ENCODE measurements around the gene NUDCD3. TPM values are rescaled to one million over a fixed set of nuclear protein-coding genes. Genes with fewer than 3 reads are reported as not detected.

Gene NUDCD3
- total RNA-seq, 2 donors from 2014 or later: 70.6 to 75.1 TPM

DNA sequence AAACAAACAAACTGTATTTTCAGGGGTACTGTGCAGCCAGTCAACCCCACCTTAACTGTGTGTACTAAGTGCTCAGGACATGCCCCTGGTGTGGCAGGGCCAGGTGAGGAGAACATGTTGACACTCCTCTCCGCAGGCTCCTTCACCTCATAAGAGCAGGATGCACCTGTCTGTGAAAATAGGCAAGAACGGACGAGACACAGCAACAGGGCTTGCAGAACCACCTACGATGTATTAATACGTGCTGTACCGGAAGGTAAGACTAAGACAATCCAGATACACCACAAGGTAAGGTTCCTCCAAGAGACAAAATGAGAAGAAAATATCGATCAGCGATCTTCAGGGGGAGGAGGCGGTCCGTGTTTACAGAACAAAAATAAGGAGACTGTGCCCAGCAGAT, 99.3 kb downstream of the NUDCD3 start:
- intact Hi-C loops (cut with DNase I): no loop called here
- DNase-seq (ENCODE audit: low spot score): no peak

GRCh38 chr7:44390701-44391100, 99.8 kb downstream of the NUDCD3 start:
- intact Hi-C loops (cut with DNase I): no loop called here

GRCh38 chr7:44388089-44388970, 102.1 kb downstream of the NUDCD3 start:
- intact Hi-C loops (cut with DNase I): no loop called here

More at GRCh38 chr7:44390701-44391100, 99.8 kb downstream of the NUDCD3 start:
- no peak for DNase-seq (ENCODE audit: low spot score)

GRCh38 chr7:44387389-44387788, 103.1 kb downstream of the NUDCD3 start:
- DNase-seq (ENCODE audit: low spot score): no peak
- intact Hi-C loops (cut with DNase I): no loop called here

More at GRCh38 chr7:44388089-44388970, 102.1 kb downstream of the NUDCD3 start:
- no peak for DNase-seq (ENCODE audit: low spot score)

DNA sequence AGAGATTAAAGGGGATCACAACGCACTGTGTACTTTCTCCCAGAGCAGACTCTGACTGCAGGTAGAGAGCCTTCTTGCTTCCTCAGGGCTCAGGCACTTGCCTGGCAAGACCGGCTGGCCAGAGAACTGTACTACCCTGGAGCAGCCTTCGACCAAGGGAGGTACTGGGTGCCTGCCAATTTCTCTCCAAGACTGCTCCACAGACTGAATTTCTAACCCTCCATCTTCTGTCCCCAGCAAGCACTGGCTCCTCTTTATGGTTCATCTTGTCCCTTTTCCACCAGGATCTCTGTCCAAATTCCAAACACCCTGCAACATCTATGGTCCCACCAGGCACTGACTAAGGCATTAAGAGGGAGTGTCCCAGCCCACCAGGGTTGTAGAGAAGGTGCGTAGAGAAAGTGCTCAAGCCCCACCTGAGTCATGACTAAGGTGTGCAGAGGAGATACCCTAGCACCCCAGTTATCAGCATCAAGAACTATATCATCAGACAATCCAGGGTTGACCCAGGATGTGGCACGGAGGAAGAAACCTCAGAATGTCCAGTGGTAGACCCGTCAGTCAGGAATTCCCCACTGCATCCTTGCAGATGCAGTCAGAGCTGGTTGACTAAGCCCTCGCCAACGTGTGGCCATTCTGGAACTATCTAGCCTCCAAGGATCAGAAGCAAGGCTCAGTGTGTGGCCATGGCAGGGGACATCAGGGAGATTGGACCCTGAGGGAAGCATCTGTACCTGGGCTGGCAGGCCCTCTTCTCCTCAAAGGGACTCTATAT, 104.1 kb downstream of the NUDCD3 start:
- no peak for DNase-seq (ENCODE audit: low spot score)

GRCh38 chr7:44385434-44386138, 104.9 kb downstream of the NUDCD3 start:
- DNase-seq (ENCODE audit: low spot score): no peak
- intact Hi-C loops (cut with DNase I): no loop called here

More for the DNA sequence above, 104.1 kb downstream of the NUDCD3 start:
- intact Hi-C loops (cut with DNase I): no loop called here

DNA sequence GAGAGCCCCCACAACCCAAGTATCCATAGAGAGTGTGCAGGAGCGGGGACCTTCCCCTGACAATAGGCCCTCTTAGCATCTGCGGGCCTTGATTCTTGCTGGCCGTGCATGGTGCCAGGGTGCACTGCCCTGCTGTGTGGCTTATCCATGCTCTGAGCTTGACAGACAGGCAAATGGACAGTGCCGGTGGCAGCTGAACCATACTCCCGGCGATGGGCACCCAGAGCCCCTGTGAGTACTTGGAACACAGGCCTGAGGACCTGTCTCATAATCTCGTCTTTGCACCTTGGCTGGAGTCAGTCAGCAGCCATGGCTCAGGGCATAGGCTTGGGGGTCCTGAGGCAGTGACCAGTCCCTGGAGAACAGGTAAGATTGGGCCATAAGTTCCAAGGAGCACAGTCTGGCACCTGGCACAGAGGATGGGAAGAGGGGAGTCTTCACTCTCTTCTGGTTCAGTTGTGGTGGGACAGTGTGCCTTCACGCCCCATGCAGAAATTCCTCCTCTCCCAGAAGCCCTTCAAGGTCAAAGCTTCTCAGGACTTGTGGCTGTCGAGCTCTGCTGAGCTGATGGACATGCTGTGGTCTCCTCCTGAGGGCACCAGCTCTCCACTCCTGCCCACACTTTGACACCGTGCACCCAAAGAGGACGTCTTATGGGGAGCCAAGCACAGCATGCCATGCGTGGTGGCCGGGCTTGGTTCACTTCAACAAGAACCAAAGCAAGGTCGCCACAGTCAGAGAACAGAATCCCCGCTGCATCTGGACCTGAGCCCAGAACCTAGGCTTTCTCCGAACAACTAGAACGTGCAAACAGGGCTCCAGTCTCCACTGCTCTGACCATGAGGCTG, 105.6 kb downstream of the NUDCD3 start:
- intact Hi-C loops (cut with DNase I): no loop called here
- no peak for DNase-seq (ENCODE audit: low spot score)

DNA sequence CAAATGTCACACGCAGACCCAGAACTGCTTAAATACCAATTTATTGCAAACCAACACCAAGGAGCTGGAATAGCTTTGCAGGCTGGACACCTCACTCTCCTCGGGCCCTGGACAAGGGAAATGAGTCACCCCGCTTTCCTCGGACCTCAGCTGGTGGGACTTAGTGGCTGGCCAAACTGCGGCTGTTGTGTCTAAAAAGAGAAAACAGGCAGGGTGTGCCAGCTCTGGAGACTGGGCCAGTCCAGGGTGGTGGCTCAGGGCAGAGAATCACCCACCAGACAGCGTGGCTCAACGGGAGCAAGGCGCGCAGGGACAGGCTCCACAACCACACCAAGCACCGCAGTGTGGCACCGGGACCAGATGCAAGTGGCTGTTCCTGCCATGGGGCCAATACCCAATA, 106.9 kb downstream of the NUDCD3 start:
- DNase-seq (ENCODE audit: low spot score): peak; percentile 86
- intact Hi-C loops (cut with DNase I): no loop called here

DNA sequence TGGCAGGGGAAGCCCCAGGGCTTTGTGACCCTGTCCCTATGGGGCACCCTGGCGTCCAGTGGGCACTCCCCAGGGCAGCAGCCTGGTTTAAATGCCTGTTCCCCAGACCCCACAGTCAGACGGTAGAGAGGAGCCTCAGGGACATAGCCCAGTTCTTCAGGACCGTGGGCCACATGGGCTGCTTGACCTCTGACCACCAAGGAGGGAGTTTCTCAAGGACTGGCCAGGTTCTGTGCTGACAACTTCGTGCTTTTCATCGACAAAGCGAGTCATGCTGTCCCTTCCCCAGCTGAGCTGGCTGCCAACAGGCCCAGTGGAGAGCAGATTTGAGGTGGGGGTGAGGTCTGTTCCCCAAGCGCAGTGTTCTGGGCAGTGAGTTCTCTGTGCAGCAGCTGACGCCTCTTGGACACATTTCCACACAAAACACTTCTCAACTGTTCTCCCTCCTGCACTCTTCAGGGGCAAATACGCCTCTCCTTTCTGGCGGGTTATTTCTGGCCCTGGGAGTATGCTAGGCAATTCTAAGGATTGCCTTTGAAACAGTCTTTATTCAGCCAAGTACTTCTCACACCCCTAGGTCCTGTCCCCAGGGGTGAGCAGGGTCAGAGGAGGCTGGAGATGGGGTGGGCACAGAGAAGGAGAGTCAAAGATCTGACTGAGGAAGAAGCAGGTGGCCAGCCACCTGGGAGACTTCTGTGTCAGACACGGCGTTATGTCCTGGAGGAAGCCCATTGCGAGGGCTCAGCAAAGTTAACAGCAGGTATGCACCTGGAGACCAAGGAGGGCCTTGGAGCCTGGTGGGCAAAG, 107.8 kb downstream of the NUDCD3 start:
- no peak for DNase-seq (ENCODE audit: low spot score)
- intact Hi-C loops (cut with DNase I): no loop called here

DNA sequence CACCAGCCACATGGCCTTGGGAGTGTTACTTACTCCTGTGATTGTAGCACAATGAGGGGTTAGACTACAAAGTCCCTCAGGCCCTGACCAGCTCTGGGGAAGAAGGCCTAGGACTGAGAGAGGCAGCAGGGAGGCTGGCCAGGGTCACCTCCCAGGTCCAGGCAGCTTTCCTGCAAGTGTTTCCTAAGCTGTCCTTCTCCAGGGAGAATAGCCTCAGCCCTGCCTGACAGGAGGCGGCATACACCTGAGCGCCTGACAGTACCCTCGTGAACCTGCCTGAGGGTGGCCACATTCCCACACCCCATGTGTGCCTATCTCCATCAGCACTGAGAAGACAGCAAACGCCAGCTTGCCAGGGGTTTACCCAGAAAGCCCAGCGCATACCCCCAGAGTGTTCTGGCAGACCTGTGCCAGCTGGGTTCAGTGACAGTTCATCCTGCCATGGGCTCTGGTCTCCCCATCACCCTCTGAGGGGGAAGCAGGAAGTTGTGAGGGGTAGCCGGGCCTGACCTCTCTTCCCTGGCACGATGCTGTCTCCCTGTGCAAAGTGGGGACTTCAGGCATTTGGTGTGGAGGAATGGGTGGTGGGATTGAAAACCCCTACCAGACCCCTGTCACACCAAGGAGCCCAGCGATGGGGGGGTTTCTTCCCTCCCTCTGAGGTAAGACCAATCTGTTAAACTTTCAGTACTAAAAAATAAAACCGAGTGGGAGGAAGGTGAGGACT, 108.8 kb downstream of the NUDCD3 start:
- no peak for DNase-seq (ENCODE audit: low spot score)
- intact Hi-C loops (cut with DNase I): no loop called here

- intact Hi-C loops (cut with DNase I): no loop called here
These were observed 109.5 kb downstream of the NUDCD3 start for GRCh38 chr7:44380831-44381493.

GRCh38 chr7:44380189-44380830, 110.1 kb downstream of the NUDCD3 start:
- no peak for DNase-seq (ENCODE audit: low spot score)
- intact Hi-C loops (cut with DNase I): no loop called here

More at GRCh38 chr7:44380831-44381493, 109.5 kb downstream of the NUDCD3 start:
- no peak for DNase-seq (ENCODE audit: low spot score)

- no peak for DNase-seq (ENCODE audit: low spot score)
These were observed 110.9 kb downstream of the NUDCD3 start for GRCh38 chr7:44379366-44380188.

DNA sequence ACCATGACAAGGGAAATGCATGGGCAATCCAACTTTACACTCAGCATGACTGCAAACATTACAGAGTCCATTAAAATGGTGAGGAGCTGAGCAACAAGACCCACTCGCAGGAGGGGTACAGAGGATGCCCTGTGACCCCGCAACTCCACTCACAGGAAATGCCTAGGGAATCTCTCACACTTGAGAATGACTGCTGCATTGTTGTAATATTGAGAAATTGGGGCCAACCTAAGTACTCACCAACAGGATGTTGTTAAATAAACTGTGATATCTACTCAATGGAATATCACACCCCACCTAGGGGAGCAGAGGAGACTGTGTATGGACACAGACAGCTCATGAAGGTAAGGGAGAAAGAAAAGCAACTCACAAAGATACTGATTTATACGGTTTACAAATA, 111.7 kb downstream of the NUDCD3 start:
- DNase-seq (ENCODE audit: low spot score): no peak
- intact Hi-C loops (cut with DNase I): no loop called here

More at GRCh38 chr7:44379366-44380188, 110.9 kb downstream of the NUDCD3 start:
- intact Hi-C loops (cut with DNase I): no loop called here

GRCh38 chr7:44377681-44378421, 112.6 kb downstream of the NUDCD3 start:
- intact Hi-C loops (cut with DNase I): no loop called here
- DNase-seq (ENCODE audit: low spot score): no peak

Measured in posterior vena cava (tissue), 2 donors.